NCI-H1105 treated with DMSO at 0.1 percent for 48 hours (cell line): ENCODE results near the gene TNNT2.

ENCODE experiments used
- DNase-seq: peaks from one replicate; lab custom pipeline; 2025; lab: John Stamatoyannopoulos, UW

Gene TNNT2

DNA sequence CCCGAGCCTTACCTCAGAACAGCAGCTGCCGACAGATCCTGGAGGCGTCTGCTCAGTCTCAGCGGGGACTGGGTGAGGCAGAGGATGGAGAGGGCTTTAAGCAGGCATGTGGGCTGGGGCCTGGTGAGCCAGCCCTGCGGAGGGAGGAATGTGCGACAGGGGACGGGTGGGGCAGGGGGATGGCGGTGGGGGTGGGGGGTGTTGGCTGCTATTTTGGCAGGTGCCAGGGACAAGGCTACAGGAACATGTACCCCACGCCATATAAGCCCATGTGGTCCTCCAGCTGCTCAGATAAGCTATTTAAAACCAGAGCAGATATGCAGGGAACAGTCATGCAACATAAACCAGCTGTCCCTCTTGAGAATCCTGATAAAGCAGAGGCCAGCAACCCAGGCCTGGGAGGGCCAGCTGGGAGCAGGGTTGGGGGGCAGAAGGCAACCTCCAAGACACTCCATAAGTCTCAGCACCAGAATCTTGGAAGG lies at the start of gene TNNT2:
Gene TNNT2, minus strand, starts transcription at position 70 of the 482 bp plus-strand sequence. CDS start 4,426 bp downstream, outside the sequence.
- DNase-seq, result no peak

DNA sequence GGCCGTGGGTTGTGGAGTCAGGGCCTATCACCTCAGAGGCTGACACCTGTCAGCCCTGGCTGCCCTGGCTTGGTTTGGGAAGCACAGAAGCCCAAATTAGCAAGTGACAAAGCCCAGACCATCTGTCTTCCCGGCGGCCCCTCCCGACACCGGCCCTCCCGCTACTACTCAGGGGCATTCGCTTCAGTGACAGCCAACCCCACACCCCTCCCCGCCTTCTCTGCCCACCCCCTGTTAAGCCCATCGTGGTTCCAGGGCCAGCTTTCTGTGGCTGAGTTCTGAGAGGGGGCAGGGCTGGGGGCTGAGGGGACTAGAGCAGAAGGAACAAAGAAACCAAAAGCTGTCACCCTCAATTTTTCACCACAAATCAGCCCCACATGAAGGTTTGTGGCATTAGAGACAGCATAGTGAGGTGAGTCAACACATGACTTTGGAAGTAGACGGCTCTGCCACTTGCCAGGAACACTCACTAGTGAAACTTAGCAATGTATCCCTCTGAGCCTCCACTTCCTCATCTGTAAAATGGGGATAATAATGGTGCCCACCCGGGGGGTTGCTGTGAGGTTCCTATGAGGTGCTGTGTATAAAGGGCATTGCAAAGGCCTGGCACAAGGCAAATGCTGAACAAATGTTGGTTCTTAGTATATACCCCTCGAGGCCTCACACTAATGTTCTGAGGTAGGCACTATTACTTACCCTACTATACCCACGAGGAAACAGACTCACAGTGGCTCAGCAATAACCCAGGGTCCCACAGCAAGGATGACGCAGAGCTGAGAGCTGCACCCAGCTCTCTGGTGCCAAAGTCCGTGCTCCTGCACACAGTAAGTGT lies 49.2 kb upstream of the TNNT2 start:
- DNase-seq, result no peak

DNA sequence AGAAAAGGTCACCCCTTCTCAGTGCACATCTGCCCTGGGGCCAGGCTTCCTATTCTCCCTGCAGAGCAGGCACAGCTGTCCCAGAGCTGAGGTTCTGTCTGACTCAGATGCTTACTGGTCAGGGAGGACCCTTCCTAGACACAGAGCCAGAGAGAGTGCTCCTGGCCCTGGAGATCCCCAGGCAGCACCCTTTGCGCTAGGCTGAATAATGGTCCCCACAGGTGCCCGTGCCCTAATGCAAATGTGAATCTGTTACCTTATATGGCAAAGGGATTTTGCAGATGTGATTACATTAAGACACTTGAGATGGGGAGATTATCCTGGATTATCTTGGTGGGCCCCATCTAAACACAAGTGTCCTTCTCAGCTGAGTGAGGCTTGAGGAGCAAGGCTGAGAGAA lies 46.7 kb upstream of the TNNT2 start:
- no peak for DNase-seq

DNA sequence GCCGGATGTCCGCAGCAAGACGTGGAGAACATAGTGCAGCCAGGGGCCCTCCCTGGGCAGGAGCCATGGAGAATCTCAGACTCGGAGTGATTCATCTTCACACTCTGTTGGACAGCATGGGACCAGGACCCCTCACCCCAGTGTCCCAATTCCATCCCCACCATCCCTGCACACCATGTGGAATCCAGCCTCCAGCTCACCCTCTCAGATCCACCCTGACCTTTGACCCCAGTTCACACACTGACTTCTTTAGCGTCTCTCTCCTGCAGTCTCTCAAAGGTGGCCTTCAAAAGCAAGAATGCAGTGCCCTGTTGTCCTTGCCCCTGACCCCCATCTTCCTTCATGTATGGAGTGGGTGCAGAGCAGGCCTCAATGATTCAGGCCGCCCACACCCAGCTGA lies 46.2 kb upstream of the TNNT2 start:
- DNase-seq, result no peak

DNA sequence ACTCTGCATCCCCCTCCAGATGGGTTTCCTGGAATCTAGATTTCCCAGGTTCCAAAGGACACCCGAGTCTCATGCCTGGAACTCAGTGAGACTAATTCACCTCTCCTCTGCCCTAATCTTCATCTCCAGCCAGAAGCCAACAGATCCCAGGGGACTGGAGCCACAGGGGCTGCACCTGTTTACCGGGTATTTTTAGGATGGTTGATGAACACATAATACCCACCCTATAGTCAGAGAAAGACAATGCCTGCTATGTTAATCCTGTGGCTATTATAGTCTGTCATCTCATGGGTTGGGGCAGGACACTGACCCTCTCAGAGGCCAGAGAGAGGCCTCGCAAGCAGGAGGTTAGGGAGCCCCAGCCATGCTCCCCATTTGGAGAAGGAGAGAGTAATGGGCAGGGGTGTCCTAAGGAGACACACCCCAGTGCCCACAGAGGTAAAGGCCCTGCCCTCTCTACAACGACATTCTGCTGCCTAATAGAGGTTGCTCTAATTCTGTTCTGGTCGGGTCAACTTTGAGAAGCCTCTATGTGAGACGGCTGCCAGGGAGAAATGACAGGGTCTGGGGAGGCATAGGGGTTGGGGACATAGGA lies 45.1 kb upstream of the TNNT2 start:
- no peak for DNase-seq

DNA sequence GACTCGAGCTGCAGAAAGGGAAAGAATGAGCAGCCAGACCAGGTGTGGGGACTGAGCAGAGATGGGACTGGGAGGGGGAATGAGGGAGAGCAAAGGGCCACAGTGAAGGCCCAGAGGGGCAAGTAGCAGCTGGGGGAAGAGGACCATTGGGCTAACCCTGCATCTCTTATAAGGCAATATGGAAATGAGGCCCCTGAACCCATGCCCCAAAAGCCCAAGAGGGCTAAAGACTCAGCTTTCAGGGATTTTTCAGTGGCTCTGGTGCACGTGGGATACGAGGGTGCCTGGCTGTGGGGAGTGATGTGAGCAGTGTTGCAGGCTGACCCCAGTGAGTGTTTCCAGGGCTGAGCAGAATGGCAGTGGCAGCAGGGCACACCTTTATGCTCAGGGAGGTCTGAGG lies 44.5 kb upstream of the TNNT2 start:
- no peak for DNase-seq

DNA sequence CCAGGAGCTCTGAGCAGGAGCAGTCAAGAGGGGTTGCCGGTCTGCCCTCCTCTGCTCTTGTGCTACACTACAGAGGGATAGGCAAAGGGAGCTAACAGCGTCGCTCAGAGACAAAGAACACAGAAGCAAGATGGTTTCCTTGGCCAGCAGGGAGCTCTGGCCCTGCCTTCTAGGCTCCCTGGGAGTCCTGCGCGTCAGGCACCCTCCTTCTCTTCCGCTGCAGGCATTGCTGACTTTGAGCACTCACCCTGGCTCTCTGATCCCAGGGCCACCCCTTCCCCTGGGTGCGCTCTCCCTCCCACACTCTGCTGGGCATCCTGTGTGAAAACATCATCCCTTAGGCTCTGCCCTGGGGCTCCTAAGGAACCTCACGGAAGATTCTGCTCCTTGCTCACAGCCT lies 43.6 kb upstream of the TNNT2 start:
- no peak for DNase-seq

DNA sequence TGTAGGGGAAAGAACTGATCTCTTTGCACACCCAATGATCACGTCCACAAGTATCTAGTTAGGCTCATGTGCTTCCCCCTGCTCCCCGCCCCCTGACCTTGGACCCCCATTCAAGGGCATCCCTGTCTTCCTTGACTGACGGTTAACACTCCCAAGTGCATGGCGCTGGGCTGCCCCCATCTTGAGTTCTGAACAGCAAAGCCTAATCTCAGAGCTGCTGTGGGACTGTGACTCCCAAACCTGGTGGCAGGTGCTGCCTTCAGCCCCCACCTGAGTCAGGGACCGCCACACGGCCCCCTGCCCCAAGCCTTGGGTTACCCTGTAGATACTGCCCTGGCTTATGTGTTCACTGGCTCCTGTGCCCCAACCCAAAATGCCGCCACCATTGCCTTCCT lies 43.1 kb upstream of the TNNT2 start:
- DNase-seq, result no peak

DNA sequence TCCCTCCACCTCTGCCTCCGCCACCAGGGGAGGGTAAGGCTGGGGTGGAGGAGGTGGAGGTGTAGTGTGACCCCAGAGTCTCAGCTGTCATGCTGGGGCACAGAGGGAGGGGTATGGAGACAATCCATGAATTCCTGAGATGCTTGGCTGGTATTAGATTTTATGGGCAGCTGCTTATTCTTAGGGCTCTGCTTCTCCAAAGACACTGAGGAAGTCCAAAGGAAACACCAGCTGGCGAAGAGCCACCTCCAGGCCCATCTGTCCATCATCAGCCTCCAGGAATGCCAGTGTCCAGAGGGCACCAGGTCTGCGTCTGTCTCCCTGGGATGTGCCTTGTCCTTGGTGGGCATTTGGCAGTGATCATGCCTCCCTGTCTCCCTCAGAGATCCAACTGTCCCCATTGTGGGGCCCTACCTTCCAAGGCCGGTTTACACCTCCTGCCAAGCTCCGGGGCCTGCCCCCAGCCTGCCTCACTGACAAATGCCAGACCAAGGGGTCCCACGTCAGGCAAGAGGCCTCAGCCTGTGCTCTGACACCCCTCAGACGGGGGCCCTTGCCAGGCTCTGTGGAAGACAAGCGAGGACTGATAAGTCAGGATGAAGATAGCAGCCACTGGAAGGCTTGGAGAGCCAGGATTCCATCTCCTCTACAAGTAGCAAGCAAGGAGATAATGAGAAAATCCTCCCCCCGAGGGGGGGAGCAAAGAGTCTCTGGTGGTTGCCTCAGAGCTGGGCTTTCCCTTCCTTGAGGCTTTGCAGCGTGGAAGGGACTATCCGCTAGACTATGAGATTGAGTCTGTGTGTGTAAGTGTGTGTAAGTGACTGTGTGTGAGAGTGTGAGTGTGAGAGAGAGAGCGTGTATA lies 42.5 kb upstream of the TNNT2 start:
- DNase-seq, result no peak

DNA sequence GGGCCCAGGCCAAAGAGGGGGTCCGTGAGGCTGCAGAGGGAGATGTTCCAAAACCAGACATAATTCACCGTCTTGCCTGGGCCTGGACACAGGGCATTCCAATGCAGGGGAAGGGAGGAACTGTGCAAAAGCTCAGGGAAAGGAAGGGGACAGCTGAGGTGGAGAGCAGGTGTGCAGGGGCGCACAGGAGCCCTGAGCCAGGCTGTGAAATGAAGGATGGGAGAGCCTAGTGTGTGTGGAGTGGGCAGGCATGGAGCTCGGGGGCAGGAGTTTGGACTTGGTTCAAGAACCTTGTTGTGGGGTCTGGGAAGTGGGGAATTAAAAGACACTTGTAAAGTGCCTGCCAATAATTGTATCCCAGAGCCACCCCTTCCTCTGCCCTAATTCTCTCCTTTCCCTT lies 41.8 kb upstream of the TNNT2 start:
- no peak for DNase-seq

DNA sequence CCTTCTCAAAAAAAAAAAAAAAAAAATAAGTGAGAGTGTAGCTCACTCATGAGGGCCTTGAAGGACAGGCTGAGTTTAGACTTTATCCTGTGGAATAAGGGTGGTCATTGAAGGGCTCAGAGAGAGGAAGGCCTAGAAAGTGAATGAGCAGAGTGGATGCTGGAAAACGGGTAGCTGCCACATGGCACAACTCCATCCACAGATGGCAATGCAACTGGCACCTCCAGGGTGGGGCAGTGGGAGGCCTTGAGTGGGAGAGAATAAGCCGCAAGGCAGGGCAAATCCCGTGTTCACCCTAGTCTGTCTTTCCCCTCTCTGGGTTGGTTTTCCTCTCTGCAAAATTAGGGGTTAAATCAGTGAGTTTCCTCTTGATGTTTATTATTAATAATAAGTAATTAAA lies 41.0 kb upstream of the TNNT2 start:
- DNase-seq, result no peak

DNA sequence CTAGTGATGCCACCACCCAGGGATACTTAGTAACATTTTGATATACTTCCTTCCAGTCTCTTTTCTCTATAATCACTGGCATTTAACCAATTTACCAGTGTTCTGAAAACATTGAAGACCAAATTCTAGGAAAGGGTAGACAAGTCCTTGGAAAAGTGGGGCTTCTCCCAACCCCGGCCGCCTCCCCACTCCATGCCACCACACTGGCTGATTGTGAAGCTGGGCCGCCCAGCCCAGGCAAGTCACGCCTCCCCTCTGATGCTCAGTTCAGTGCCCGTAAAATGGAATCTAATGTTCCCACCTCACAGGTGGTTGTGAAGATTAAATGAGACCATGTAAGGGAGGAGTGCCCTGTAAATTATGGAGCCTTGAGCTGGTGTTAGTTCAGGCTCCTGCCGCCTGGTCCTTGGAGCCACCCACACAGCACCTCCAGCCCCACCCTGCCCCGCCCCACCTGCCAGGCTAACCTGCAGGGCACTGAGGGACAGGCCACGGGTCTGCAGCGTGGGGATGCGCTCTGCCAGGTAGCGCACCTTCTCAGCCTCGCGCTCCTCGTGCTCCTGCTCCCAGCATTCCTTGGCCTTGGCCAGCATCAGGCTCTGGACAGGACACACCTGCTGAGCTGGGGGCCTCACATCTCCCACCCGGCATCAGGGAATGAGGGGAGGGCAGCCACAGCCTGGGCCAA lies 36.7 kb upstream of the TNNT2 start:
- DNase-seq, result no peak

DNA sequence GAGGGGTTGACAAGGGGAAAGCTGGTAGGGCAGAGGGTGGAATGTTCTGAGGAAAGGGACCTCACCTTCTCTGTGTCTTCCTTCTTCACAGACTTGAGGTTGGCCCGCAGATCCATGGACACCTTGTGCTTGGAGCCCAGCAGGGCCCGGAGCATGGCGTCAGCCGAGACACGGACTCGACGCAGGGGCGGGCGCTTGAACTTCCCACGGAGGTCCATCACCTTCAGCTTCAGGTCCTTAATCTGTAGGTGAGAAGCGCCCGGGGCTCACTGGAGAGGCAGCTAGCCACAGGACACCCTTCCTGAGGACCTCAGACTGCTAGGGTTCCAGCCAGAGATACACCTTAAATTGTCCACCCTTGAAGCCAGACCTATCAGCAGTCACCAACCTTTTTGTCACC lies 33.8 kb upstream of the TNNT2 start:
- no peak for DNase-seq

DNA sequence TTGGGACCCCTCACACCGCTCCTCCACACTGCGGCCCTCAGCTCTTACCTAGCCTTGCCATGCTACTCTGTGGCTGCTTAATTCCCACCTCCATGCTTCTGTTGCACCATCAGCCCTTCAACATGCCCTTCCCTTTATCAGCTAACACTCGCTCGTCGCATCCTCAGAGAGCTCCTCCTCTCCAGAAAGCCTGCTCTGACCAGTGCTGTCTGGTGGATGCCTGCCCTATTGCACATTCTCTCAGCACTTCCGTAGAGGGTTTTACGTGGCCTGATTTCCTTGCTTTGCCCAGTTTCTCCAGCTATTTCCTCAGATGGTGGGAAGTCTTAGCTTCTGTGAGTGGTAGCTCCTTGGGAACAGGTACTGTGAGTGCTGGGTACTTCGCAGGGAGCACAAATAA lies 32.0 kb upstream of the TNNT2 start:
- no peak for DNase-seq

DNA sequence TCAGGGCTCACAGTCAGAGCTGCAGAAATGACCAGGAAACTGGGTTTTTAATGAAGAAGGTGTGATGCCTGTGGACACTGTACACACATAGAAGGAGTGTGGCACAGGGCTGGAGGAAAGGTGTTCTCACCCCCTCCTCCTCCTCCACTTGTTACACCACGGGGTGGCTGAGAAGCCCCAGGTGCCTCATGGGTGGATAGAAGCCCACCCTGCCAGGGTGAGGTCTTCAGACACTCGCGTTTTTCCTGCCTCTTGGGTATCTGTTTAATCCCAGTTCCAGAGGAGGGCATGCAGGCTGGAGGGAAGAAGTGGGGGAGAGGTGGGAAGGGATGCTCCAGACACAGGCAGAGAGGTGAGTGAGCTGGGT lies 31.3 kb upstream of the TNNT2 start:
- DNase-seq, result no peak

DNA sequence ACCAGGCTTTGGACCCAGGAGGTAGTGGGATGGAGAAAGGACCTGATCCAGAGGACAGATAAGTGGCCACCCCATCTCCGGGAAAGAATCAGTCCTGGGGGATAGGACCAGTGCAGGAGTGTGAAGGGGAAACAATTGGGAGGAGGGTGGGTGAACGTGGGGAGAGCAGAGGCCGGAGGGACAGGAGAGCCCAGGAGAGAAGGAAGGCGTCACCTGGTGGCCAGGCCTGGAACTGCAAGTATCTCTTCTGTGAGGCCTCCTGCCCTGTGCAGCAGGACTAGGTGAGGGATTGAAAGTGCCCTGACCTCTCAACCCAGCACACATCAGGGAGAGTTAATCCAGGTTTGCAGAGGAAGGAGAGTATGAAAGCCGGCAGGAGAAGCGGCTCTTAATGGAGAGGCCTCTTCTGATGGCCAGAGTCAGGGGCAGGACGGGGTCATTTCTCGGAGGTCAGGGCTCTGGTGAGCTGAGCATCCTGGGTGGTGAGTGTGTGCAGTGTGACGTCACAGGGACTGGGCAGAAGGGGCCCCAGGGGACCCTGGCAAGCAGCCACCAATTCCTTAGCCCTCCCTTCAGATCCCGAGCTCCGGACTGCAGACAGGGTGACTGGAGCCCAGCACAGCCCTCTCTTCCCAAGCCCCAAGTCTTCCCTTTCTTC lies 30.8 kb upstream of the TNNT2 start:
- peak; percentile 56 for DNase-seq

DNA sequence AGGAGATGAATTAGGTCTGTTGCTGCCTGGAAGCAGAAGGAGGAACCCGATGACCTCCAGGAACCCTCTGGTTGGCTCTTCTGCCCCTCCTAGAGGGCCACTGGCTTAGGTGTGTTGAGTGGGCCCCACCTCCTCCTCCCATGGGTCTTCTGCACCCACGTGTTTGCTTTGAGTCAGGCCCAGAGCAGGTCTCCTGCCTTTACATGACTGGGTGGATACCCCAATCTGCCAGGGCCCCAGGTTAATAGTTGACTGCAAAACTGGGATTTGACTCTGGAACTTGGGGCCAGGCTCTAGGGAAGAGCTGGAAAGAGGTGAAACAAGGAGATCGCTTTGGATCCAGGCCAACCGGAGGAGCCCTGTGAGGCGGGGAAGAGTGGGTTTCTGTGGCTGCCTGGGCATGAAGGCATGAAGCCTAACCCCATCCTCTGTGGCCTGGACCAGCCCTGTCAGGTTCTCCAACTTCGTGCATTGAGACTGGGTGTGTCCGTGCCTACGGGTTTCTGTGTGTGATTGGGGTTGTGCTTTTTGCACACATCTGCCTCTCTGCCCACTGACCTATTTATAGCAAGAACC lies 29.4 kb upstream of the TNNT2 start:
- DNase-seq, result no peak

DNA sequence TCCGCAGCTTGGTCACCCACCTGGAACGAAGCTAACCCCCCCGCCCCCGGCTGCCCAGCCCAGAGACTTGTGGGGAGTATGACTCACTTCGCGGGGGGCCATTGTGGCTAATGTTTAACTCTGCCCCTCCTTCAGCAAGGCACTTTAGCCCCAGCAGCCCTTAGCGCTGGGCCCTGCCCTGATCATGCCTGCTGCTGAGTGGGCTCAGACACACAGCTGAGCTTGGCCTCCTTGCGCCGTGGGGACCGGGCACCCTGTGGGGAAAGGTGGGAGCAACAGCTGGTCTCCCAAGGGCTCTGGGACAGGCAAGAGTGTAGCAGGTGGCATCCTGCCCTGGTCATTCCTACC lies 28.0 kb upstream of the TNNT2 start:
- no peak for DNase-seq

DNA sequence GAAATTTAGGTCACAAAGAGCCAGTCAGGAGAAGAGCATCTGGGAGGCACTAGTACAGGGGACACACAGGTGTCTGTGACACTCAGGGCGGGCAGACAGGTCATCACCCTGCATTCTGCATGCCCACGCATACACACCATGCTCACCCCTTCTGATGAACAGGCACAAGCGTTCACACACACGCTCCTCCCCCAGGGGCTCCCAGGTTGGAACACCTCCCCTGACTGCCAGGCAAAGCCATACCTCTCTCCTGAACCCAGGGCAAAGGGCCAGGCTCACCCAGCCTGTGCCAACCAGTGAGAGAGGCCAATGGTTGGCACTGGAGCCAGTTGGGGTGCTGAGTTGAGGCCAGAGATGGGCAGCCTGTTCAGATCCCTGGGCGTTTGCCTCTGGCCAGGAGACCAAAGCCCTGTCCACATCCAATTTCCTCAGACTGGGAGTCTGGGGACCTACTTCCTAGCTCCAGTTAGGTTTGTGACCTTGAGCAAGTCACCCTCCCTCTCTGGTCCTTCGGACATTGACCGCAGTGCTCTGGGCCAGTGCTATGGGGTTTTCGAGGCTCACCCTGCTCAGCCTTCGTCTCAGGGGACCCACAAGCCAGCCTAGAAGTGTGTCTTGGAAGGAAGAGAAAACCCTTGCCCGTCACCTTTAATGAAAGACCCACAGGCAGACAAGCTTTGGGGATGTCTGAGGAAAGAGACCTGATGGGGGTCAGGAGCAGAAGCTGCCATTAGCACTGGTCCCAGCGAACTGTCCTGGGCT lies 27.4 kb upstream of the TNNT2 start:
- DNase-seq, result no peak

DNA sequence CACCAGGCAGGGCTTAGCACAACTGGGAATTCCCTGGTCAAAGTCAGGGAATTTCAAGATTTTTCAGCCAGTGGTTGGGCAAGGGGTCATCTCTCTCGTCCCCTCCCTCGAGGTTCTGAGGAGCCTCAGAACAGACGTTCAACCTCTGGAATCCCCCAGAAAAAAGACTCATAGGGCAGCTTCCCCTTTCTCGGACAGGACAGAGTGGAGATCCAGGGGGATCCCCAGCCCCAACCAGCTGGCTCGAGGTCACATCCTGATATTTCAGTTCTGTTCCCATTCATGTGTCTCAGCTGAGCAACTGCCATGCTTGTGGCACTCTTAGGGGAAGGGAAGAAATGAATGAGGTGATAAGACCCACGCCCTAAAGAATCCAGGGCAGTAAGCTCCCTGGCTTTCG lies 26.6 kb upstream of the TNNT2 start:
- no peak for DNase-seq

DNA sequence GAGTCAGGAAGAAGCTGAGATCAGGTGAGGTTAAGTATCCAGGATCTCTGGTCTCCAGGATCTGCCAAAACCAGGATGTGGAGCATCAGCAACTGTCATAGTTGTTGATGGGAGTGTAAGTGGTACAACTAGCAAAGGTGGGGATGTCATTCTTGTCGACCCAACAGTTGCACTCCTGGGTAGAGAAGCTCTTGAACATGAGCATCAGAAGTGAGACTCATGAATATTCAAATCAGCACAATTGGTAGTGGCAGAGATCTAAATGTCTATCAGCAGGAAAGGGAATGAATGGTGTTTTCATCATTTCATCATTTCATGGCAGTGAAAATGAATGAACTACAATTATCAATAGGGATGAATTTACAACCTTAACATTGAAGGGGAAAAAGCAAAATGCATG lies 25.9 kb upstream of the TNNT2 start:
- DNase-seq, result no peak
